Cardiac muscle cell (in vitro differentiated cells and primary cell): Measurements from ENCODE around the gene BICD1. TPM values are rescaled to one million over a fixed set of nuclear protein-coding genes. Genes with fewer than 3 reads are reported as not detected.

Experiments used
- DNase-seq, 2 donors: peaks; one replicate each; pipeline versions ENCODE4 v3.0.0 to v3.0.0-alpha.2; 2010 to 2017; ENCODE audit warnings: low read depth in 1 of 2, low spot score in 1 of 2
- H3K27ac ChIP-seq: fragments of 200-600 bp; sonication (generic); 2 replicates; pipeline ENCODE4 v1.5.1; 2016
- H3K27me3 ChIP-seq: fragments of 200-600 bp; sonication (generic); 2 replicates; pipeline ENCODE4 v1.6.0; 2016; ENCODE audit warnings: control low read depth
- H3K36me3 ChIP-seq: fragments of 200-600 bp; sonication (generic); 2 replicates; pipeline ENCODE4 v1.5.1; 2016; ENCODE audit warnings: control low read depth
- H3K4me1 ChIP-seq: fragments of 200-600 bp; sonication (generic); 2 replicates; pipeline ENCODE4 v1.8.1; 2017; ENCODE audit warnings: low read depth, mild to moderate bottlenecking, mixed run types
- H3K4me3 ChIP-seq: fragments of 200-600 bp; sonication (generic); 2 replicates; pipeline ENCODE4 v1.5.1; 2016; ENCODE audit warnings: mild to moderate bottlenecking
- H3K9me3 ChIP-seq: fragments of 200-600 bp; sonication (generic); 2 replicates; pipeline ENCODE4 v1.5.1; 2017; ENCODE audit warnings: low read depth, mild to moderate bottlenecking, control low read depth
- CTCF ChIP-seq: IDR thresholded peaks from 2 replicates; pipeline ENCODE4 v1.5.1; 2012; ENCODE audit warnings: low read depth, mild to moderate bottlenecking, low read length
- polyA plus RNA-seq: library from polyadenylated mRNA; unstranded; fragments of >200 nt; fragmentation: Nextera tagmentation; extraction: Ambion mirVana; gene quantifications from 2 replicates; pipeline ENCODE4 v1.2.1, GENCODE V29; 2016
- total RNA-seq: library from RNA; depleted of rRNA; stranded (reverse); fragments of >200 nt; gene quantifications from 2 replicates; pipeline ENCODE4 v1.2.3, GENCODE V29; 2016

BICD1 gene
- total and polyA plus RNA-seq, 2 experiments from 2014 or later, result 13.3 to 16.6 TPM

- H3K9me3 ChIP-seq, result no peaks in the 10 kb centered on the region
- H3K36me3 ChIP-seq, result no peaks in the 10 kb centered on the region
- H3K27ac ChIP-seq, result no peak overlapping the region
- no peak for TF ChIP-seq CTCF
- peaks cover 7% of the 10 kb centered on the region for H3K27me3 ChIP-seq
- H3K4me3 ChIP-seq, result no peak overlapping the region
- H3K4me1 ChIP-seq, result no peaks in the 10 kb centered on the region
- no peak for DNase-seq
These were observed 288.4 kb downstream of the BICD1 start for GRCh38 chr12:32395026-32395425.

DNA sequence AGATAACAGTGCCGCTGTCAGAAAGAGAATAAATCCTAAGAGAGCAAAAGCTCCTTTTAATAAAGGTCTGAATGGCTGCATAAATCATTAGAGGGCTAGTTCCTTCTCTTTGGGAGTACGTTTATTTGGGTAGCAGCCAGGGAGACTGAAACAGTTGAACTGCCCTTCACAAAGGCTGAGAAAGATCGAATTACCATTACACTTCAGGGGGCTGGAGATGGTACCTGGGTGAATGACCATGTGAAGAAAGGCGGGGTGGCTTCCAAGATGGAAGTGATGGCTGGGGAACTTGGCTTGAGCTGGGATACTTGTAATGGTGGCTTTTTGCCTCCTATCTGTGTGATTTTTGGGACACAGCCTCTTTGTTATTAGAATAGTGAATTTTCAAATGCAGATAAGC lies 291.0 kb downstream of the BICD1 start:
- peaks cover 14% of the 10 kb centered on the region for H3K27me3 ChIP-seq
- H3K4me1 ChIP-seq, result no peaks in the 10 kb centered on the region
- H3K4me3 ChIP-seq, result no peak overlapping the region
- no peaks in the 10 kb centered on the region for H3K9me3 ChIP-seq
- no peak overlapping the region for H3K27ac ChIP-seq
- no peak for DNase-seq
- H3K36me3 ChIP-seq, result no peaks in the 10 kb centered on the region
- TF ChIP-seq CTCF, result no peak

DNA sequence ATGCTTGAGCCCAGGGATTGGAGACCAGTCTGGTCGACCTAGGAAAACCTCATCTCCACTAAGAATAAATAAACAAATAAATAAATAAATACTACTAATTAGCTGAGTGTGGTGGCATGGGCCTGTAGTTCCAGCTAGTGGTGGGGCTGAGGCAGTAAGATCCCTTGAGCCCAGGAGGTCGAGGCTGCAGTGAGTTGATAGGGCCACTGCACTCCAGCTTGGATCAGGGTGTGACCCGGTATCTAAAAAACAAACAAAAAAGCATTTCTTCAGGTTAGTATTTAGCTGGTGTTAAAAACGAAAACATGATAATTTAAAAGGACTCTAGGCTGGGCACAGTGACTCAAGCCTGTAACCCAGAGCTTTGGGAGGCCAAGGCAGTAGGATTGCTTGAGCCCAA lies 291.5 kb downstream of the BICD1 start:
- Histone ChIP-seq H3K9me3 (no peaks in the 10 kb centered on the region), H3K4me1 (no peaks in the 10 kb centered on the region), H3K36me3 (no peaks in the 10 kb centered on the region), H3K27me3 (peaks cover 14% of the 10 kb centered on the region), H3K27ac (no peak overlapping the region), H3K4me3 (no peak overlapping the region)
- no peak for DNase-seq
- TF ChIP-seq CTCF, result no peak

- peaks cover 14% of the 10 kb centered on the region for H3K27me3 ChIP-seq
- peak overlapping the region; percentile 72 for H3K4me3 ChIP-seq
- no peak for DNase-seq
- H3K27ac ChIP-seq, result no peak overlapping the region
- no peaks in the 10 kb centered on the region for H3K4me1 ChIP-seq
- no peak for TF ChIP-seq CTCF
- no peaks in the 10 kb centered on the region for H3K9me3 ChIP-seq
- no peaks in the 10 kb centered on the region for H3K36me3 ChIP-seq
These were observed 292.2 kb downstream of the BICD1 start for GRCh38 chr12:32398816-32399369.

GRCh38 chr12:32399370-32400113 lies 292.9 kb downstream of the BICD1 start, which contains the start of gene FGD4:
Gene FGD4, plus strand, starts transcription at chr12:32399558.
- peaks cover 14% of the 10 kb centered on the region for H3K27me3 ChIP-seq
- no peak within 1 kb of the TSS for H3K27ac ChIP-seq
- no peaks in the 10 kb centered on the region for H3K9me3 ChIP-seq
- H3K4me3 ChIP-seq, result peak within 1 kb of the TSS; percentile 72
- H3K4me1 ChIP-seq, result no peaks in the 10 kb centered on the region
- peak; percentile 62 for TF ChIP-seq CTCF
- DNase-seq, result peak; percentile 91
- no peaks in the 10 kb centered on the region for H3K36me3 ChIP-seq
